ENCODE results near the gene TRAPPC14.
A peak's percentile ranks its signal among the peaks of the same experiment; 100 is the strongest.

Gene TRAPPC14

GRCh38 chr7:100173806-100174495 lies 15.4 kb upstream of the TRAPPC14 start:
- DNase-seq (ENCODE audit: low read depth): no peak

- no peak for DNase-seq (ENCODE audit: low read depth)
Measured at GRCh38 chr7:100171840-100172239, 13.3 kb upstream of the TRAPPC14 start.

- no peak for DNase-seq (ENCODE audit: low read depth)
Measured at GRCh38 chr7:100171087-100171681, 12.7 kb upstream of the TRAPPC14 start.

GRCh38 chr7:100170101-100170897 lies 11.8 kb upstream of the TRAPPC14 start:
- DNase-seq (ENCODE audit: low read depth): no peak

- no peak for DNase-seq (ENCODE audit: low read depth)
Measured at GRCh38 chr7:100169147-100169850, 10.8 kb upstream of the TRAPPC14 start.

- DNase-seq (ENCODE audit: low read depth): no peak
Measured at GRCh38 chr7:100167912-100168323, 9.4 kb upstream of the TRAPPC14 start.

- no peak for DNase-seq (ENCODE audit: low read depth)
Measured at GRCh38 chr7:100166970-100167911, 8.7 kb upstream of the TRAPPC14 start.

- no peak for DNase-seq (ENCODE audit: low read depth)
Measured at GRCh38 chr7:100166317-100166940, 7.9 kb upstream of the TRAPPC14 start.

GRCh38 chr7:100163871-100164270 lies 5.3 kb upstream of the TRAPPC14 start:
- no peak for DNase-seq (ENCODE audit: low read depth)

- DNase-seq (ENCODE audit: low read depth): no peak
Measured at GRCh38 chr7:100163006-100163531, 4.5 kb upstream of the TRAPPC14 start.

- no peak for DNase-seq (ENCODE audit: low read depth)
Measured at GRCh38 chr7:100160067-100160466, 1.5 kb upstream of the TRAPPC14 start.

GRCh38 chr7:100159099-100159623 lies 638 bp upstream of the TRAPPC14 start:
- DNase-seq (ENCODE audit: low read depth): no peak

- DNase-seq (ENCODE audit: low read depth): peak; percentile 33
Measured at GRCh38 chr7:100157334-100158228, 942 bp downstream of the TRAPPC14 start.

- DNase-seq (ENCODE audit: low read depth): no peak
Measured at GRCh38 chr7:100157069-100157333, 1.5 kb downstream of the TRAPPC14 start.

- no peak for DNase-seq (ENCODE audit: low read depth)
Measured at GRCh38 chr7:100156331-100157068, 2.0 kb downstream of the TRAPPC14 start.

- no peak for DNase-seq (ENCODE audit: low read depth)
Measured at GRCh38 chr7:100155553-100156317, 2.8 kb downstream of the TRAPPC14 start.

- no peak for DNase-seq (ENCODE audit: low read depth)
Measured at GRCh38 chr7:100154651-100155491, 3.7 kb downstream of the TRAPPC14 start.

Measured in HS-5 (cell line).